ENCODE measurements around the gene GSAP.
"Not testable (repeated sequence)": the region's sequence is repeated elsewhere in the genome, so short reads cannot be mapped to it uniquely, and the experiment has no call there.

Gene GSAP

GRCh38 chr7:77275663-77276062 lies 140.5 kb downstream of the GSAP start:
- not testable (repeated sequence) for DNase-seq

DNA sequence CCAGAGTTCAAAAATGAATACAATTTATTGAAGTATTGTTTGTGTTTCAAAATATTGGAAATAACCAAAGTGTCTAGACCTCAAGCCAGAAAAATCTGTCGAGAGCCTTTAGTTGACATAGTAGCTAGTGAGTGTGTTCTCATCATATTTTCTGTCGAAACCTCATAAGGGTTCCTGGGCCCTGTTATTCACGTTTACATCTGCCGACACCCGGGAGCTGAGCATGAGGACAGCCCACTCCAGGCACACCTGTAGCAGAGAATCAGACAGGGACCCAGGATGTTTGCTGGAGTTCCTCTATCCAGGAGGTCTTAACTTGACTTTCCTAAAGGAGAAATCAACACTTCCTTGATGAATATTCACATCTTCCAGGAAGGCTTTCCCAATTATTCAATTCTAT lies 144.4 kb downstream of the GSAP start:
- DNase-seq, result no peak

DNA sequence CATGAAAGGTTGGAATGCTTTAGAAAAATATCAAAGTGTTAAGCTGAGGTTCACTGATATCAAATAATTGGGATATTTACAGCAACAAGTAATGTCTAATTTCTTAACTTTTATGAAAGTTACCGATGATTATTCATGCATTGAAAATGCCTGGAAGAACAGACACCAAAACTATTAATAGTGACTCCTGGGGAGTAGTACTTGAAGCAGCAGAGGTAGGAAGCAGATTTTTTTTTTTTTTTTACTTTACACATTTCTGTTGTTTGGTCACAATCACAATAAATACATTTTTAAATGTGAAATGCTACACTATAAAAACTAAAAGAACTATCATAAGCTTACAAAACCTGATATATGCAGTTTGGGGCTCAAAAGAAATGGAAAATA lies 146.1 kb downstream of the GSAP start:
- no peak for DNase-seq

DNA sequence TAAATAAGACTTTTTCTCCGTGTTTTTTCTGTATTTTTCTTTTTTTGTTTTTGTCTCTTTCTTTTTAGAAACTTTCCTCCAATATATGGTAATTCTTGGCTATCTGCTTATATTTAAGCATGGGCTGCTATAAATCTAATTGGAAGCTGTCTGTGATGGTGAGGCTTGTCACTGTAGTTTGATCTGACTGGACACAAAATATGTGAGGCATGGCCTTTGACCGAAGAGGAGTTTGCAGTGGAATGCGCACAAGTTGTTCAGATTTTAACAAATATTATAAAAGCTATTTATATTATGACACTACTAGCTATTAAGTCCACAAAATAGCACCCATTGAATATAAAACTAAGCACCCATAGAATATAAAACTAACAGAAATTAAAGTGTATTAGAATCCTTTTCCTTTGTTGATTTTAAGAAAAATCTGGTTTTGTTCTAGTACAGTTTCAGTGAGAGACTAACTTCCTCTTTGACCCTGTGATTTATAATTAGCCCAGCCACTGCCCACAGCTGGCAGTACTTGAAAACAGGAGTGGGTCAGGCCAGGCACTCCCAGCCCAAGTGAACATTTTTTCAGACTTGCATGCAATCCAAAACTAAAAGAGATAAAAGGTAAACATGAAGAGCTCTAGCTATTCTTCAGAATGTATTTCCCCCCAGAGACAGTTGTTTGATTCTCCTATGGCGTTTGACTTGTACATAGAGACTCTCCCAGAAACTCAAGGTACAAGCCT lies 146.6 kb downstream of the GSAP start:
- no peak for DNase-seq

DNA sequence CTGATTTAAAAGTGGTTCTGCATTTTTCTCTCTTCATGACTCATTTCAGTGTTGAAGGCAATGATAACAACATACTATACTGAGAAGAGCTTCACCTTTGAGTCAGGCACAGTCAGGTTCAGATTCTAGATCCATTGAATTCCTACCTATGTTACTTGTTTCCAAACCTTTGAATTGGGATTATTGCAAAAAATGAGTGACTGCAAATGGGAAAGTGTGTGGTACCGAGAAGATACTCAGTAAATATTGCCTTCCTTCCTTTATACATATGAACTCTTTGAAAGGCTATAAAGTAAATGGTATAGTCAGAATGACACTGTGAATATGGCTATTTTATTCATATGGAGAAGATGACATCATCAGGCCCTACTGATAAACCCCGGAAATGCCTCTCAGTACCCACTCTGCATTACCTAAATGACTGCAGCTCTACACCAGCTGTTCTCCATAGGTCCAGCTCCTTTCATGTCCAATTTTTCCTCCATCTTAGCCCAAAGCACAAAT lies 149.8 kb downstream of the GSAP start:
- DNase-seq, result no peak

- DNase-seq, result no peak
Observed at GRCh38 chr7:77265666-77266065, 150.5 kb downstream of the GSAP start.

DNA sequence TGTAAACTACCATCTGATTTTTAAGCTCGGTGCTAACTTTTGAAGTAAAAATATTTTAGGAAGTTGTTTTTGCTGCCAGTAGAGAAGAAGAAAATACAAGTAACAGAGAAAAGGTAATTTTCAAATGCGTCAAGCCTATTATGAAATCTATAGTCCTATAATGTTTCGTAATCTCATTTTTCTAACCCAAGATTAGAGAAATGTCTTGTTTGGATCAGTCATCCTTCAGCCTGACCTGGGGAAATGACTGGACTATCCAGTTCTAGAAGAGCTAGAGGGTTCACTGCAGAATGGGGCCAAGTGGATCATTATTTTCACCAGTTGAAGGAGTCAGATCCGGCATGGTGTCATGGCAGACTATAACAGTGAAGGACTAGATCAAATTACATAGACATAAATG lies 153.8 kb downstream of the GSAP start:
- no peak for DNase-seq
